Iris pigment epithelial cell (primary cell): ENCODE measurements around the gene ARFGEF3.
"Not testable (repeated sequence)": the region's sequence is repeated elsewhere in the genome, so short reads cannot be mapped to it uniquely, and the experiment has no call there.

Experiments
- DNase-seq: peaks from one replicate; pipeline ENCODE4 v3.0.0-alpha.2; 2011; ENCODE audit warnings: low read depth

ARFGEF3 gene

GRCh38 chr6:138368684-138369083, 206.9 kb downstream of the ARFGEF3 start:
- DNase-seq = not testable (repeated sequence)

- no peak for DNase-seq
These were observed 209.1 kb downstream of the ARFGEF3 start for GRCh38 chr6:138370631-138371451.

- DNase-seq = no peak
These were observed 209.6 kb downstream of the ARFGEF3 start for GRCh38 chr6:138371452-138371711.

- peak; percentile 83 for DNase-seq
These were observed 210.0 kb downstream of the ARFGEF3 start for GRCh38 chr6:138371720-138372119.

- DNase-seq = peak; percentile 59
These were observed 211.1 kb downstream of the ARFGEF3 start for GRCh38 chr6:138372711-138373463.

- no peak for DNase-seq
These were observed 212.5 kb downstream of the ARFGEF3 start for GRCh38 chr6:138374230-138374629.

GRCh38 chr6:138374815-138375214, 213.1 kb downstream of the ARFGEF3 start:
- no peak for DNase-seq

GRCh38 chr6:138377042-138377441, 215.3 kb downstream of the ARFGEF3 start:
- no peak for DNase-seq

- no peak for DNase-seq
These were observed 216.1 kb downstream of the ARFGEF3 start, which contains the start of gene SMIM28 for GRCh38 chr6:138377844-138378243. TSS of gene SMIM28 (plus strand) at chr6:138377905. CDS start at chr6:138378073, 168 bp downstream.

GRCh38 chr6:138378463-138378862, 216.7 kb downstream of the ARFGEF3 start:
- DNase-seq = no peak

- DNase-seq = no peak
These were observed 220.9 kb downstream of the ARFGEF3 start for GRCh38 chr6:138382498-138383265.

GRCh38 chr6:138383776-138384175, 222.0 kb downstream of the ARFGEF3 start:
- DNase-seq = no peak

- no peak for DNase-seq
These were observed 225.2 kb downstream of the ARFGEF3 start for GRCh38 chr6:138386897-138387296.

- DNase-seq = no peak
These were observed 226.0 kb downstream of the ARFGEF3 start for GRCh38 chr6:138387577-138388368.

GRCh38 chr6:138389551-138389950, 227.8 kb downstream of the ARFGEF3 start:
- no peak for DNase-seq
